ENCODE measurements around the gene PARD6A. TPM values are rescaled to one million over a fixed set of nuclear protein-coding genes. Genes with fewer than 3 reads are reported as not detected.

Gene PARD6A
- total RNA-seq, 1 experiment from 2014 or later, result 5.6 TPM

- TF ChIP-seq CTCF (IDR thresholded peaks at IDR 0.05 in 2 of 3, conservative IDR thresholded peaks at IDR 0.05 in 1 of 3; ENCODE audit: borderline replicate concordance in 1 of 3, insufficient read depth in 1 of 3, low read depth in 2 of 3, low read length in 2 of 3) (no peak), CEBPB (IDR thresholded peaks at IDR 0.05; ENCODE audit: low read depth) (no peak), ZFX (IDR thresholded peaks at IDR 0.05) (no peak)
Observed at GRCh38 chr16:67665598-67665997, 4.8 kb downstream of the PARD6A start (continued).

GRCh38 chr16:67666032-67666551 is 5.3 kb downstream of the PARD6A start:
- Histone ChIP-seq H3K9ac (ENCODE audit: low read length) (peak overlapping the region; percentile 78), H2AFZ (ENCODE audit: low read depth, low read length, poor library complexity, severe bottlenecking) (no peak overlapping the region), H3K36me3 (ENCODE audit: control insufficient read depth in 1 of 2, insufficient read depth in 2 of 2, low read length in 2 of 2) (no peaks in the 10 kb centered on the region), H3K27me3 (ENCODE audit: insufficient read depth, low read length) (no peaks in the 10 kb centered on the region), H3K4me3 (replicated peaks in 1 of 2; ENCODE audit: low read depth in 1 of 2, low read length in 2 of 2) (peak overlapping the region; percentile 63 to 71), H3K4me2 (ENCODE audit: low read length) (peak overlapping the region; percentile 98), H3K4me1 (ENCODE audit: control insufficient read depth in 1 of 2, insufficient read depth in 2 of 2, low read length in 2 of 2) (peaks cover 9 to 41% of the 10 kb centered on the region in 2 experiments; a peak in 3 of 4 replicates), H3K9me2 (ENCODE audit: insufficient read depth) (no peaks in the 10 kb centered on the region), H3K27ac (ENCODE audit: low read depth, low read length) (peak overlapping the region; percentile 50; the same call in 1 of the 2 replicates), H3K79me2 (ENCODE audit: insufficient read depth, low read length) (peaks cover 5% of the 10 kb centered on the region; the same call in 1 of the 2 replicates), H3K9me3 (ENCODE audit: control insufficient read depth in 1 of 2, insufficient read depth in 1 of 2, low read depth in 1 of 2, low read length in 2 of 2) (no peaks in the 10 kb centered on the region), H4K20me1 (ENCODE audit: insufficient read depth) (no peaks in the 10 kb centered on the region)
- no peak for DNase-seq (ENCODE audit: low read depth, low spot score)
- ChIA-PET CTCF (interaction anchor here (1.3 to 2.7 kb wide), 2 partner anchors 119 to 145 kb away, joined by 7 to 22 read pairs; no protein-coding TSS in a partner anchor), POLR2A (no interaction called here), RAD21 (ENCODE audit: low non-redundant PET in 1 of 2, low total read pairs in 2 of 2, uncharacterized antibody in 2 of 2, unreplicated experiment in 2 of 2) (no interaction called here)
- intact Hi-C loops (cut with micrococcal nuclease), result loop anchor here (1.0 to 10.0 kb wide), 2 partner anchors 104 to 711 kb away; partner anchors contain the start of gene CTCF
- TF ChIP-seq POLR2A (IDR thresholded peaks at IDR 0.05; ENCODE audit: borderline replicate concordance, extremely low read depth, insufficient read depth, insufficient read length) (no peak), ZBTB33 (IDR thresholded peaks at IDR 0.05; ENCODE audit: extremely low read depth, insufficient replicate concordance, low read length) (no peak), POLR2AphosphoS5 (IDR thresholded peaks at IDR 0.05; ENCODE audit: low read depth, low read length) (peak; percentile 33; the same call in 1 of the 2 replicates), FOSL1 (IDR thresholded peaks at IDR 0.05; ENCODE audit: low read depth) (no peak), EZH2phosphoT487 (IDR thresholded peaks at IDR 0.05; ENCODE audit: borderline replicate concordance) (no peak), ZFX (IDR thresholded peaks at IDR 0.05) (no peak), MAX (IDR thresholded peaks at IDR 0.05) (no peak), CTCF (IDR thresholded peaks at IDR 0.05 in 2 of 3, conservative IDR thresholded peaks at IDR 0.05 in 1 of 3; ENCODE audit: borderline replicate concordance in 1 of 3, insufficient read depth in 1 of 3, low read depth in 2 of 3, low read length in 2 of 3) (no peak), YY1 (IDR thresholded peaks at IDR 0.05; ENCODE audit: extremely low read depth, insufficient replicate concordance, low read depth, low read length) (no peak)
- ATAC-seq, result peak; percentile 45
- no TSS peak for BruUV-seq (replicated peaks)

Measured in HCT116 (cell line).